SK-N-SH (cell line): ENCODE measurements around the gene MYB. TPM values are rescaled to one million over a fixed set of nuclear protein-coding genes. Genes with fewer than 3 reads are reported as not detected.

Experiments
- CTCF ChIA-PET: fragments of 300-600, 350-600 bp; formaldehyde crosslinking; extraction: SDS; loops from one replicate; lab custom pipeline; 2021; lab: Yijun Ruan, JAX
- POLR2A ChIA-PET: fragments of 350-600 bp; sonication (Branson Sonifier 250); formaldehyde crosslinking; extraction: SDS; loops from one replicate; lab custom pipeline; 2020; ENCODE audit warnings: antibody characterized with exemption, inconsistent platforms; lab: Yijun Ruan, JAX
- DNase-seq: peaks from one replicate; pipeline ENCODE4 v3.0.0; 2012
- H2AFZ ChIP-seq: fragments of 200-600 bp; sonication (generic); 2 replicates; pipeline ENCODE4 v1.8.1; 2016; ENCODE audit warnings: antibody characterized with exemption, mild to moderate bottlenecking, low read depth
- H3F3A ChIP-seq: fragments of 200-600 bp; sonication (generic); replicated peaks from 2 replicates; pipeline ENCODE3; 2016; ENCODE audit warnings: antibody characterized with exemption, mild to moderate bottlenecking; ENCODE audit not compliant: insufficient read depth
- H3K27ac ChIP-seq, 2 experiments: fragments of 200-500 bp in 1 of 2; fragments of 200-600 bp in 1 of 2; sonication (Bioruptor generic) in 1 of 2; sonication (generic), shearing (Covaris generic) in 1 of 2; 2 replicates each; pipeline versions ENCODE4 v1.5.1 to v1.6.1; 2014 to 2016; ENCODE audit warnings: low read depth in 2 of 2, inconsistent platforms in 1 of 2, low read length in 1 of 2, mild to moderate bottlenecking in 1 of 2, mixed read lengths in 1 of 2
- H3K27me3 ChIP-seq: fragments of 200-600 bp; sonication (generic), shearing (Covaris generic); 2 replicates; pipeline ENCODE4 v1.6.1; 2016; ENCODE audit warnings: mixed run types; ENCODE audit not compliant: insufficient read depth
- H3K36me3 ChIP-seq, 2 experiments: fragments of 200-500 bp in 1 of 2; fragments of 200-600 bp in 1 of 2; sonication (Bioruptor generic) in 1 of 2; sonication (generic) in 1 of 2; replicated peaks in 1 of 2; 2 replicates each; pipeline versions ENCODE3 to v1.5.1; 2014 to 2016; ENCODE audit warnings: low read length in 1 of 2, mild to moderate bottlenecking in 1 of 2; ENCODE audit not compliant: insufficient read depth in 2 of 2, control insufficient read depth in 1 of 2
- H3K4me1 ChIP-seq, 2 experiments: fragments of 200-500 bp in 1 of 2; fragments of 200-600 bp in 1 of 2; sonication (Bioruptor generic) in 1 of 2; sonication (generic), shearing (Covaris generic) in 1 of 2; 2 replicates each; pipeline versions ENCODE4 v1.5.1 to v1.6.1; 2014 to 2016; ENCODE audit warnings: low read depth in 1 of 2, low read length in 1 of 2, mixed run types in 1 of 2; ENCODE audit not compliant: insufficient read depth in 2 of 2, control insufficient read depth in 1 of 2
- H3K4me2 ChIP-seq: fragments of 200-600 bp; sonication (generic), shearing (Covaris generic); 2 replicates; pipeline ENCODE4 v1.6.1; 2017; ENCODE audit warnings: mixed run types
- H3K4me3 ChIP-seq, 2 experiments: fragments of 200-500 bp in 1 of 2; fragments of 200-600 bp in 1 of 2; sonication (Bioruptor generic) in 1 of 2; sonication (generic), shearing (Covaris generic) in 1 of 2; 2 replicates each; pipeline versions ENCODE4 v1.5.1 to v1.8.1; 2014 to 2016; ENCODE audit warnings: low read depth in 2 of 2, inconsistent platforms in 1 of 2, low read length in 1 of 2, mild to moderate bottlenecking in 1 of 2, mixed read lengths in 1 of 2, moderate library complexity in 1 of 2
- H3K79me2 ChIP-seq: fragments of 200-600 bp; sonication (generic); 2 replicates; pipeline ENCODE4 v1.8.1; 2017; ENCODE audit warnings: mild to moderate bottlenecking; ENCODE audit not compliant: insufficient read depth
- H3K9ac ChIP-seq: fragments of 200-600 bp; sonication (generic); 2 replicates; pipeline ENCODE4 v1.6.1; 2017; ENCODE audit warnings: mixed run types
- H3K9me2 ChIP-seq: fragments of 200-600 bp; sonication (generic); 2 replicates; pipeline ENCODE4 v1.6.1; 2017; ENCODE audit warnings: mixed run types
- H3K9me3 ChIP-seq: fragments of 200-600 bp; sonication (generic); 2 replicates; pipeline ENCODE4 v1.6.1; 2017; ENCODE audit warnings: mixed run types, mild to moderate bottlenecking, moderate library complexity
- H4K20me1 ChIP-seq: fragments of 200-600 bp; sonication (generic); 2 replicates; pipeline ENCODE4 v1.6.1; 2017; ENCODE audit warnings: mild to moderate bottlenecking, mixed run types; ENCODE audit not compliant: insufficient read depth
- ELF1 ChIP-seq: IDR thresholded peaks from 2 replicates; pipeline ENCODE4 v1.4.0; 2012
- EZH2phosphoT487 ChIP-seq: fragments of 200-600 bp; sonication (generic); IDR thresholded peaks from 2 replicates; pipeline ENCODE4 v1.6.1; 2017; ENCODE audit warnings: low read depth, mixed run types, mild to moderate bottlenecking, antibody characterized with exemption, moderate library complexity, borderline replicate concordance
- FOSL2 ChIP-seq: IDR thresholded peaks from 2 replicates; pipeline ENCODE4 v1.4.0; 2012; ENCODE audit warnings: low read depth, mild to moderate bottlenecking, moderate library complexity, borderline replicate concordance
- FOXJ3 ChIP-seq: sonication (generic); formaldehyde crosslinking; IDR thresholded peaks from 2 replicates; pipeline ENCODE4 v1.5.1; 2020; ENCODE audit warnings: mild to moderate bottlenecking, missing genetic modification reagents
- JUND ChIP-seq: IDR thresholded peaks from 2 replicates; pipeline ENCODE4 v1.4.0; 2012
- RXRA ChIP-seq: IDR thresholded peaks from 2 replicates; pipeline ENCODE4 v1.4.0; 2012; ENCODE audit warnings: low read depth, mild to moderate bottlenecking, borderline replicate concordance
- TCF12 ChIP-seq: IDR thresholded peaks from 2 replicates; pipeline ENCODE4 v1.4.0; 2012
- TEAD4 ChIP-seq: IDR thresholded peaks from 2 replicates; pipeline ENCODE4 v1.4.0; 2012; ENCODE audit warnings: mild to moderate bottlenecking, borderline replicate concordance; ENCODE audit not compliant: insufficient read depth
- WGBS: methylation state at CpG from one replicate; pipeline ENCODE4 v1.1.6; 2017; ENCODE audit warnings: low lambda C conversion rate; 5-methylcytosine and 5-hydroxymethylcytosine counted together
- polyA plus RNA-seq, 3 experiments: library from polyadenylated mRNA; depleted of rRNA; stranded (reverse); fragments of >200 nt; gene quantifications; 2 replicates each; pipeline ENCODE4 v1.2.3, GENCODE V29; 2012
- TF ChIP-seq, protein P1 (sequence below): IDR thresholded peaks from 2 replicates; pipeline ENCODE4 v1.4.0; 2012; ENCODE audit warnings: low read depth
- TF ChIP-seq, protein P2 (sequence below): IDR thresholded peaks from 2 replicates; pipeline ENCODE4; 2012
- TF ChIP-seq, protein P3 (sequence below): IDR thresholded peaks from 2 replicates; pipeline ENCODE4 v1.6.1; 2012; ENCODE audit warnings: mild to moderate bottlenecking, low read depth, low read length, moderate library complexity
- TF ChIP-seq, protein P4 (sequence below): IDR thresholded peaks from 2 replicates; pipeline ENCODE4 v1.4.0; 2012; ENCODE audit warnings: low read depth, borderline replicate concordance

MYB gene
- polyA plus RNA-seq, 1 of the 3 experiments (the other 2 are of a cell fraction), result 0.85 TPM

DNA sequence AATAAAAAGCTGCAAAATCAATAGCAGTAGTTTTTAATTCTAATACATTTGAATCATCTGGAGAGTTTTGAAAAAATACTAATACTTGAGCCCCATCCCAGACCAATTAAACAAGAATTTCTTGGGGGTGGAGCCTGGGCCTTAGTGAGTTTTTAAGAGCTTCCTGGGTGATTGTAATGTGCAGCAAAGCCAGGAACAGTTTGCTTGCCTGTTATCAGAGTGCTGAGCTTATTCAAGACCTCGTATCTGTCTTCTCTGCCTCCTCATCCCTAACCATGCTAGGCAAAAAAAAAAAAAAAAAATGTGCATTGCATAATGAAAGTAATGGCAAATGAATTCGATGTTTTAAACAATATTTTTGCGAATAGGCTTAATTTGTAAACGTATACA, 36.4 kb upstream of the MYB start:
- CTCF ChIA-PET, result interaction anchor here (0.6 to 2.9 kb wide), 24 partner anchors 9 to 526 kb away, joined by 3 to 36 read pairs (median 4); no protein-coding TSS in a partner anchor
- no peaks in the 10 kb centered on the region for H3K27me3 ChIP-seq
- no peak overlapping the region for H3K4me2 ChIP-seq
- H3K4me3 ChIP-seq, result no peak overlapping the region; a peak in 1 of 4 replicates
- peaks cover 0 to 12% of the 10 kb centered on the region in 2 experiments; a peak in 1 of 4 replicates for H3K4me1 ChIP-seq
- no peak overlapping the region for H2AFZ ChIP-seq
- no peak for DNase-seq
- no peaks in the 10 kb centered on the region for H3K79me2 ChIP-seq
- POLR2A ChIA-PET, result no interaction called here
- H3K9ac ChIP-seq, result no peak overlapping the region
- WGBS, result 25% methylated on average over 4 of the region's 4 CpGs
- H3K9me2 ChIP-seq, result no peaks in the 10 kb centered on the region
- TF ChIP-seq, protein P1, sequence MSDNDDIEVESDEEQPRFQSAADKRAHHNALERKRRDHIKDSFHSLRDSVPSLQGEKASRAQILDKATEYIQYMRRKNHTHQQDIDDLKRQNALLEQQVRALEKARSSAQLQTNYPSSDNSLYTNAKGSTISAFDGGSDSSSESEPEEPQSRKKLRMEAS, result no peak
- TF ChIP-seq RXRA (no peak), FOSL2 (no peak), TCF12 (no peak), JUND (no peak), FOXJ3 (no peak), EZH2phosphoT487 (no peak), ELF1 (no peak), TEAD4 (no peak)
- TF ChIP-seq, protein P2, sequence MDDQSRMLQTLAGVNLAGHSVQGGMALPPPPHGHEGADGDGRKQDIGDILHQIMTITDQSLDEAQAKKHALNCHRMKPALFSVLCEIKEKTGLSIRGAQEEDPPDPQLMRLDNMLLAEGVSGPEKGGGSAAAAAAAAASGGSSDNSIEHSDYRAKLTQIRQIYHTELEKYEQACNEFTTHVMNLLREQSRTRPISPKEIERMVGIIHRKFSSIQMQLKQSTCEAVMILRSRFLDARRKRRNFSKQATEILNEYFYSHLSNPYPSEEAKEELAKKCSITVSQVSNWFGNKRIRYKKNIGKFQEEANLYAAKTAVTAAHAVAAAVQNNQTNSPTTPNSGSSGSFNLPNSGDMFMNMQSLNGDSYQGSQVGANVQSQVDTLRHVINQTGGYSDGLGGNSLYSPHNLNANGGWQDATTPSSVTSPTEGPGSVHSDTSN, result no peak
- TF ChIP-seq, protein P3, sequence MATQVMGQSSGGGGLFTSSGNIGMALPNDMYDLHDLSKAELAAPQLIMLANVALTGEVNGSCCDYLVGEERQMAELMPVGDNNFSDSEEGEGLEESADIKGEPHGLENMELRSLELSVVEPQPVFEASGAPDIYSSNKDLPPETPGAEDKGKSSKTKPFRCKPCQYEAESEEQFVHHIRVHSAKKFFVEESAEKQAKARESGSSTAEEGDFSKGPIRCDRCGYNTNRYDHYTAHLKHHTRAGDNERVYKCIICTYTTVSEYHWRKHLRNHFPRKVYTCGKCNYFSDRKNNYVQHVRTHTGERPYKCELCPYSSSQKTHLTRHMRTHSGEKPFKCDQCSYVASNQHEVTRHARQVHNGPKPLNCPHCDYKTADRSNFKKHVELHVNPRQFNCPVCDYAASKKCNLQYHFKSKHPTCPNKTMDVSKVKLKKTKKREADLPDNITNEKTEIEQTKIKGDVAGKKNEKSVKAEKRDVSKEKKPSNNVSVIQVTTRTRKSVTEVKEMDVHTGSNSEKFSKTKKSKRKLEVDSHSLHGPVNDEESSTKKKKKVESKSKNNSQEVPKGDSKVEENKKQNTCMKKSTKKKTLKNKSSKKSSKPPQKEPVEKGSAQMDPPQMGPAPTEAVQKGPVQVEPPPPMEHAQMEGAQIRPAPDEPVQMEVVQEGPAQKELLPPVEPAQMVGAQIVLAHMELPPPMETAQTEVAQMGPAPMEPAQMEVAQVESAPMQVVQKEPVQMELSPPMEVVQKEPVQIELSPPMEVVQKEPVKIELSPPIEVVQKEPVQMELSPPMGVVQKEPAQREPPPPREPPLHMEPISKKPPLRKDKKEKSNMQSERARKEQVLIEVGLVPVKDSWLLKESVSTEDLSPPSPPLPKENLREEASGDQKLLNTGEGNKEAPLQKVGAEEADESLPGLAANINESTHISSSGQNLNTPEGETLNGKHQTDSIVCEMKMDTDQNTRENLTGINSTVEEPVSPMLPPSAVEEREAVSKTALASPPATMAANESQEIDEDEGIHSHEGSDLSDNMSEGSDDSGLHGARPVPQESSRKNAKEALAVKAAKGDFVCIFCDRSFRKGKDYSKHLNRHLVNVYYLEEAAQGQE, result no peak
- TF ChIP-seq, protein P4, sequence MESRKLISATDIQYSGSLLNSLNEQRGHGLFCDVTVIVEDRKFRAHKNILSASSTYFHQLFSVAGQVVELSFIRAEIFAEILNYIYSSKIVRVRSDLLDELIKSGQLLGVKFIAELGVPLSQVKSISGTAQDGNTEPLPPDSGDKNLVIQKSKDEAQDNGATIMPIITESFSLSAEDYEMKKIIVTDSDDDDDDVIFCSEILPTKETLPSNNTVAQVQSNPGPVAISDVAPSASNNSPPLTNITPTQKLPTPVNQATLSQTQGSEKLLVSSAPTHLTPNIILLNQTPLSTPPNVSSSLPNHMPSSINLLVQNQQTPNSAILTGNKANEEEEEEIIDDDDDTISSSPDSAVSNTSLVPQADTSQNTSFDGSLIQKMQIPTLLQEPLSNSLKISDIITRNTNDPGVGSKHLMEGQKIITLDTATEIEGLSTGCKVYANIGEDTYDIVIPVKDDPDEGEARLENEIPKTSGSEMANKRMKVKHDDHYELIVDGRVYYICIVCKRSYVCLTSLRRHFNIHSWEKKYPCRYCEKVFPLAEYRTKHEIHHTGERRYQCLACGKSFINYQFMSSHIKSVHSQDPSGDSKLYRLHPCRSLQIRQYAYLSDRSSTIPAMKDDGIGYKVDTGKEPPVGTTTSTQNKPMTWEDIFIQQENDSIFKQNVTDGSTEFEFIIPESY, result no peak
- H3F3A ChIP-seq, result no peaks in the 10 kb centered on the region
- H3K9me3 ChIP-seq, result no peaks in the 10 kb centered on the region
- H4K20me1 ChIP-seq, result no peaks in the 10 kb centered on the region
- H3K27ac ChIP-seq, result no peak overlapping the region
- H3K36me3 ChIP-seq, result no peaks in the 10 kb centered on the region
